ENCODE results near the gene KAZN.
A peak's percentile ranks its signal among the peaks of the same experiment; 100 is the strongest.

The KAZN gene

GRCh38 chr1:15153842-15154479, 555.5 kb downstream of the KAZN start:
- peak; percentile 73 for TF ChIP-seq CTCF (IDR thresholded peaks at IDR 0.05; ENCODE audit: low read depth, low read length)
- H3K4me3 ChIP-seq (ENCODE audit: low read depth, low read length): peak overlapping the region; percentile 75

GRCh38 chr1:15154480-15155036, 556.1 kb downstream of the KAZN start:
- TF ChIP-seq CTCF (IDR thresholded peaks at IDR 0.05; ENCODE audit: low read depth, low read length): no peak
- peak overlapping the region; percentile 75 for H3K4me3 ChIP-seq (ENCODE audit: low read depth, low read length)

GRCh38 chr1:15155191-15155590, 556.7 kb downstream of the KAZN start:
- H3K4me3 ChIP-seq (ENCODE audit: low read depth, low read length): peak overlapping the region; percentile 75
- TF ChIP-seq CTCF (IDR thresholded peaks at IDR 0.05; ENCODE audit: low read depth, low read length): no peak

- peak overlapping the region; percentile 24; the same call in 1 of the 2 replicates for H3K4me3 ChIP-seq (ENCODE audit: low read depth, low read length)
- TF ChIP-seq CTCF (IDR thresholded peaks at IDR 0.05; ENCODE audit: low read depth, low read length): no peak
These were observed 557.6 kb downstream of the KAZN start for GRCh38 chr1:15155888-15156741.

- TF ChIP-seq CTCF (IDR thresholded peaks at IDR 0.05; ENCODE audit: low read depth, low read length): no peak
- no peak overlapping the region for H3K4me3 ChIP-seq (ENCODE audit: low read depth, low read length)
These were observed 558.4 kb downstream of the KAZN start for GRCh38 chr1:15156807-15157380.

GRCh38 chr1:15157524-15158399, 559.3 kb downstream of the KAZN start:
- peak overlapping the region; percentile 36 for H3K4me3 ChIP-seq (ENCODE audit: low read depth, low read length)
- TF ChIP-seq CTCF (IDR thresholded peaks at IDR 0.05; ENCODE audit: low read depth, low read length): no peak
